HEK293T (cell line): ENCODE measurements around the gene PTN.

Source experiments
- BHLHE40 ChIP-seq: fragments of 450-650 bp; IDR thresholded peaks from 2 replicates; pipeline ENCODE4 v1.6.1; 2016; ENCODE audit warnings: mild to moderate bottlenecking, moderate library complexity, borderline replicate concordance
- CTBP1 ChIP-seq: fragments of 450-650 bp; IDR thresholded peaks from 2 replicates; pipeline ENCODE4 v1.6.1; 2016; ENCODE audit warnings: borderline replicate concordance
- FOXM1 ChIP-seq: fragments of 450-650 bp; IDR thresholded peaks from 2 replicates; pipeline ENCODE4 v1.6.1; 2017; ENCODE audit warnings: mild to moderate bottlenecking, borderline replicate concordance
- HDGF ChIP-seq: fragments of 450-650 bp; IDR thresholded peaks from 2 replicates; pipeline ENCODE4 v1.6.1; 2017; ENCODE audit warnings: antibody characterized with exemption, borderline replicate concordance
- LEF1 ChIP-seq: fragments of 450-650 bp; IDR thresholded peaks from 2 replicates; pipeline ENCODE4 v1.6.1; 2017; ENCODE audit warnings: mild to moderate bottlenecking, borderline replicate concordance
- NFRKB ChIP-seq: fragments of 450-650 bp; IDR thresholded peaks from 2 replicates; pipeline ENCODE4 v1.6.1; 2016; ENCODE audit warnings: mild to moderate bottlenecking, moderate library complexity
- SP1 ChIP-seq: fragments of 450-650 bp; IDR thresholded peaks from 2 replicates; pipeline ENCODE4 v1.6.1; 2017
- SUZ12 ChIP-seq: fragments of 450-650 bp; IDR thresholded peaks from 2 replicates; pipeline ENCODE4 v1.6.1; 2016; ENCODE audit warnings: mild to moderate bottlenecking
- TARDBP ChIP-seq: fragments of 450-650 bp; IDR thresholded peaks from 2 replicates; pipeline ENCODE4 v1.6.1; 2016

GRCh38 chr7:137345799-137346449, 2.4 kb upstream of the PTN start:
- no peak for TF ChIP-seq CTBP1
- no peak for TF ChIP-seq SP1
- no peak for TF ChIP-seq SUZ12
- TF ChIP-seq BHLHE40: no peak
- TF ChIP-seq FOXM1: no peak
- no peak for TF ChIP-seq TARDBP
- no peak for TF ChIP-seq HDGF
- TF ChIP-seq NFRKB: no peak
- no peak for TF ChIP-seq LEF1
